K562 (cell line): ENCODE measurements around the gene MALSU1. TPM values are rescaled to one million over a fixed set of nuclear protein-coding genes. Genes with fewer than 3 reads are reported as not detected.

ENCODE experiments used
- ATAC-seq: fragments of 200-7000 bp; cut with Tn5 transposase; 3 replicates; pipeline ENCODE4 v1.9.1; 2020; ENCODE audit warnings: moderate library complexity
- BruUV-seq: library from RNA; stranded (reverse); fragments of 400-500 nt; replicated peaks from 2 replicates; lab custom pipeline; 2021; lab: Mats Ljungman, UMichigan
- CTCF ChIA-PET: fragments of 300-600 bp; formaldehyde crosslinking; extraction: SDS; loops from one replicate; lab custom pipeline; 2021; ENCODE audit warnings: low intra/inter-chr PET ratio; lab: Yijun Ruan, JAX
- POLR2A ChIA-PET: fragments of 300-600, 350-650 bp; sonication (Branson Sonifier 250); formaldehyde crosslinking; extraction: SDS; loops from one replicate; lab custom pipeline; 2021; ENCODE audit warnings: antibody characterized with exemption, inconsistent platforms; lab: Yijun Ruan, JAX
- DNase-seq, 4 experiments: peaks; one replicate each; pipeline versions ENCODE4 v3.0.0 to v3.0.0-alpha.2; 2011 to 2018; ENCODE audit warnings: low spot score in 3 of 4, mixed read lengths in 3 of 4; ENCODE audit errors: extremely low read depth in 1 of 4
- FAIRE-seq: peaks from 2 replicates; lab custom pipeline; 2011; peaks lifted over from hg19 to GRCh38; lab: Jason Lieb, UNC
- H2AFZ ChIP-seq: 2 replicates; pipeline ENCODE4 v1.6.0; 2011; ENCODE audit warnings: low read depth, low read length, control low read depth, inconsistent platforms
- H3K27ac ChIP-seq: fragments of 200-600 bp; 3 replicates; pipeline ENCODE4 v1.8.0; 2011; ENCODE audit warnings: low read depth, mild to moderate bottlenecking, control low read depth, inconsistent platforms, low read length, moderate library complexity, mixed read lengths; ENCODE audit errors: extremely low read depth
- H3K27me3 ChIP-seq, 2 experiments: fragments of 300-600 bp in 1 of 2; 2 replicates in 1 of 2; 3 replicates in 1 of 2; pipeline versions ENCODE4 v1.6.0 to v1.8.0; 2011; ENCODE audit warnings: inconsistent platforms in 2 of 2, low read length in 2 of 2, mild to moderate bottlenecking in 1 of 2, mixed read lengths in 1 of 2, moderate library complexity in 1 of 2; ENCODE audit not compliant: control insufficient read depth in 2 of 2, insufficient read depth in 2 of 2
- H3K36me3 ChIP-seq: fragments of 300-600 bp; 3 replicates; pipeline ENCODE4 v1.8.0; 2011; ENCODE audit warnings: mild to moderate bottlenecking, low read length, inconsistent platforms; ENCODE audit not compliant: control insufficient read depth, insufficient read depth
- H3K4me1 ChIP-seq, 2 experiments: fragments of 200-600 bp in 1 of 2; replicated peaks in 1 of 2; 2 replicates in 1 of 2; 3 replicates in 1 of 2; pipeline versions ENCODE4 v1.5.1 to v1.8.0; 2011; ENCODE audit warnings: inconsistent platforms in 2 of 2, low read length in 2 of 2, mild to moderate bottlenecking in 1 of 2, mixed read lengths in 1 of 2, moderate library complexity in 1 of 2; ENCODE audit not compliant: control insufficient read depth in 2 of 2, insufficient read depth in 2 of 2
- H3K4me2 ChIP-seq: 2 replicates; pipeline ENCODE4 v1.6.1; 2011; ENCODE audit warnings: low read length, control low read depth, inconsistent platforms, mixed read lengths; ENCODE audit not compliant: insufficient read depth
- H3K4me3 ChIP-seq: fragments of 200-600 bp; sonication (generic), shearing (Covaris generic); 2 replicates; pipeline ENCODE4 v1.5.1; 2016; ENCODE audit warnings: control low read depth, inconsistent platforms
- H3K79me2 ChIP-seq: fragments of 200-600 bp; 3 replicates; pipeline ENCODE4 v1.8.0; 2011; ENCODE audit warnings: low read length, inconsistent platforms; ENCODE audit not compliant: control insufficient read depth, insufficient read depth
- H3K9ac ChIP-seq, 2 experiments: 2 replicates each; pipeline versions ENCODE4 v1.6.0 to v1.6.1; 2011; ENCODE audit warnings: low read depth in 2 of 2, low read length in 2 of 2, control low read depth in 1 of 2, inconsistent platforms in 1 of 2, mild to moderate bottlenecking in 1 of 2, mixed read lengths in 1 of 2; ENCODE audit not compliant: insufficient read depth in 1 of 2
- H3K9me1 ChIP-seq: one replicate; pipeline ENCODE4 v1.6.0; 2011; ENCODE audit warnings: inconsistent platforms, mild to moderate bottlenecking, low read length, moderate library complexity; ENCODE audit not compliant: control insufficient read depth, insufficient read depth
- H3K9me3 ChIP-seq: replicated peaks from 2 replicates; pipeline ENCODE4 v1.5.1; 2011; ENCODE audit warnings: low read depth, low read length, inconsistent platforms; ENCODE audit not compliant: control insufficient read depth, insufficient read depth
- H4K20me1 ChIP-seq: replicated peaks from 2 replicates; pipeline ENCODE4 v1.6.1; 2011; ENCODE audit warnings: low read length, inconsistent platforms, mixed read lengths; ENCODE audit not compliant: control insufficient read depth, insufficient read depth
- CBFA2T3 ChIP-seq: fragments of 450-650 bp; IDR thresholded peaks from 2 replicates; pipeline ENCODE4 v1.6.1; 2017
- CEBPG ChIP-seq, 3 experiments: fragments of 200-800 bp in 1 of 3; sonication (Bioruptor generic) in 1 of 3; sonication (generic) in 1 of 3; formaldehyde crosslinking in 1 of 3; IDR thresholded peaks in 2 of 3; conservative IDR thresholded peaks in 1 of 3; 2 replicates each; pipeline versions ENCODE4 v1.6.1 to v1.8.0; 2016 to 2022; ENCODE audit warnings: missing compliant biosample characterization in 2 of 3, missing genetic modification characterization in 2 of 3, mild to moderate bottlenecking in 1 of 3, missing genetic modification reagents in 1 of 3
- JUNB ChIP-seq: fragments of 450-650 bp; formaldehyde crosslinking; conservative IDR thresholded peaks from 2 replicates; pipeline ENCODE4 v1.4.0; 2020; ENCODE audit warnings: mild to moderate bottlenecking
- SRF ChIP-seq, 2 experiments: fragments of 250-450, 450-650 bp in 1 of 2; sonication (Bioruptor Pico) in 1 of 2; sonication (generic) in 1 of 2; formaldehyde crosslinking; IDR thresholded peaks; 2 replicates each; pipeline versions ENCODE4 v1.5.0 to v1.5.1; 2020 to 2022; ENCODE audit warnings: mild to moderate bottlenecking in 1 of 2, missing genetic modification reagents in 1 of 2
- ZNF444 ChIP-seq: fragments of 250-450 bp; sonication (Bioruptor Pico); IDR thresholded peaks from 2 replicates; pipeline ENCODE4 v1.4.0; 2020; ENCODE audit warnings: mild to moderate bottlenecking, moderate library complexity
- ZNF561 ChIP-seq: fragments of 450-650 bp; formaldehyde crosslinking; conservative IDR thresholded peaks from 2 replicates; pipeline ENCODE4 v1.4.0; 2020; ENCODE audit warnings: mild to moderate bottlenecking, moderate library complexity
- WGBS: fragments of 100-300 bp; shearing (Covaris generic); methylation state at CpG from one replicate; pipeline ENCODE4 v1.1.6; 2016; ENCODE audit warnings: low coverage, mixed read lengths; ENCODE audit not compliant: insufficient coverage; ENCODE audit errors: missing lambda C conversion rate; 5-methylcytosine and 5-hydroxymethylcytosine counted together
- in situ Hi-C: fragments of 300-500 bp; cut with MboI; formaldehyde crosslinking; loops from 4 replicates; pipeline ENCODE4 v1.15.0; 2018; ENCODE audit warnings: inconsistent platforms, mixed read lengths
- intact Hi-C: fragments of 100-400 bp; cut with micrococcal nuclease; formaldehyde crosslinking; loops from 2 replicates; pipeline ENCODE4 v1.14.2; 2022
- polyA plus RNA-seq, 8 experiments: library from polyadenylated mRNA; depleted of rRNA in 4 of 8; stranded (reverse) in 5 of 8; unstranded in 3 of 8; fragments of >200 nt; fragmentation: Nextera tagmentation in 2 of 8; fragmentation: Illumina TruSeq in 1 of 8; extraction: Ambion mirVana in 2 of 8; extraction: Trizol in 1 of 8; gene quantifications; 2 replicates each; pipeline versions ENCODE4 v1.2.1 to v1.2.3, GENCODE V29; 2011 to 2014; ENCODE audit warnings: inconsistent platforms in 1 of 8, missing spikeins in 1 of 8
- total RNA-seq, 7 experiments: library from RNA; depleted of rRNA in 6 of 7; stranded (reverse); fragments of >200 nt in 6 of 7; fragmentation: Illumina TruSeq in 2 of 7; extraction: Trizol in 2 of 7; gene quantifications; 2 replicates each; pipeline versions ENCODE4 v1.2.1 to v1.2.3, GENCODE V29; 2011 to 2021; ENCODE audit warnings: low replicate concordance in 1 of 7
- TF ChIP-seq, protein P1 (sequence below): fragments of 450-650 bp; formaldehyde crosslinking; IDR thresholded peaks from 2 replicates; pipeline ENCODE4 v1.4.0; 2020; ENCODE audit warnings: mild to moderate bottlenecking, moderate library complexity
- TF ChIP-seq, protein P2 (sequence below): fragments of 250-450 bp; sonication (Bioruptor Pico); IDR thresholded peaks from 2 replicates; pipeline ENCODE4 v1.9.0; 2021; ENCODE audit warnings: mild to moderate bottlenecking, inconsistent platforms
- TF ChIP-seq, protein P3 (sequence below), 3 experiments: fragments of 200-800 bp in 1 of 3; sonication (Bioruptor generic) in 1 of 3; sonication (generic) in 1 of 3; formaldehyde crosslinking in 1 of 3; IDR thresholded peaks; 2 replicates each; pipeline versions ENCODE4 v1.6.1 to v1.8.0; 2016 to 2022; ENCODE audit warnings: mild to moderate bottlenecking in 2 of 3, missing compliant biosample characterization in 2 of 3, missing genetic modification characterization in 2 of 3, missing genetic modification reagents in 1 of 3
- TF ChIP-seq, protein P4 (sequence below): fragments of 450-650 bp; IDR thresholded peaks from 2 replicates; pipeline ENCODE4 v1.7.0; 2016; ENCODE audit warnings: borderline replicate concordance
- TF ChIP-seq, protein P5 (sequence below): fragments of 450-650 bp; IDR thresholded peaks from 2 replicates; pipeline ENCODE4 v1.6.1; 2016; ENCODE audit warnings: antibody characterized with exemption

Gene MALSU1
- total and polyA plus RNA-seq, 9 of the 15 experiments (the other 6 are each of a cell fraction or from before 2014, with no cell fraction given) = 12.3 to 308 (median 81.2) TPM

DNA sequence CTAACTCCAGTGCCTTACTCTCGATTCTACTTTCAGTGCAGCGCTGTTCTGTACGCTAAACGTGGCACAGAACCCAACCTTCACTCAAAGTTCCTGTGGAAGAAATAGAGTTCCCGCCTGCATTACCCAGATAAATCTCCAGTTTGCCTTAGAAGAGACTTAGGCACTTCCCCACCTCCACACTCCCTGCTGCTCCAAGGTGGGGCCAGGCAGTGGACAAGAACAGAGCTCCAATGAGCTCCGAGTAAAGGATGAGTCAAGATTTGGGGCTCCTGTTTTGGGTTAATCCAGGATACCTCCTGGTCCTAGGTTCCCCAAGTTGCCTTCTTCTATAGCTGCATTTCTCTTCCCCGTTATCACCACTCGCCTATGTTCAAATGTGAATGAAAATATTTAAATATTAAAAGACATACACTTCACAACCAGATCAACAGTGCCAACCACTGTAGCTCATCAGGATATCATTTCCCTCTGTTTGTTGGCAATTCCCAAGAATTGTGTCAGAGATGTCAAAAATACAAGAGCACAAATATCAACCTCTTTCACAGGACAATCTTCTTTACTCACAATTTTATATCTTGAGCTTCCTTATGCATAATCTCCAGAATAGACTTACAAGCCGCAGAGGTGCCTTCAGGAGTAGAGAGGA is 48.0 kb downstream of the MALSU1 start:
- ATAC-seq (peak; percentile 87), FAIRE-seq (peak; percentile 83), DNase-seq (peak; percentile 51 to 83 (median 66))
- H3K9me1 ChIP-seq = no peaks in the 10 kb centered on the region
- peaks cover 81% of the 10 kb centered on the region for H3K36me3 ChIP-seq
- no peaks in the 10 kb centered on the region for H4K20me1 ChIP-seq
- no peak overlapping the region; the same call in 1 of the 2 replicates for H3K4me3 ChIP-seq
- WGBS = 20% methylated on average over 9 of the region's 9 CpGs
- TSS peak; percentile 12 for BruUV-seq
- H3K9ac ChIP-seq = peak overlapping the region; percentile 6 to 35; a peak in 3 of 4 replicates
- peak overlapping the region; percentile 87 for H3K27ac ChIP-seq
- H3K27me3 ChIP-seq = no peaks in the 10 kb centered on the region
- in situ Hi-C loops = no loop called here
- no peaks in the 10 kb centered on the region for H3K9me3 ChIP-seq
- H2AFZ ChIP-seq = peak overlapping the region; percentile 7; the same call in 1 of the 2 replicates
- H3K4me1 ChIP-seq = peaks cover 8 to 25% of the 10 kb centered on the region in 2 experiments
- peaks cover 9% of the 10 kb centered on the region; the same call in 2 of the 3 replicates for H3K79me2 ChIP-seq
- peak overlapping the region; percentile 53 for H3K4me2 ChIP-seq
- intact Hi-C loops = loop anchor here (5.0 kb wide), 1 partner anchor 185 kb away; the partner anchor contains the start of gene TRA2A
- ChIA-PET CTCF (no interaction called here), POLR2A (interaction anchor here (0.9 to 2.6 kb wide), 6 partner anchors 9 to 182 kb away, joined by 4 to 9 read pairs (median 6); no protein-coding TSS in a partner anchor)
- TF ChIP-seq ZNF561 (CRISPR knock-in tag) (no peak), CBFA2T3 (peak; percentile 56), ZNF444 (CRISPR knock-in tag) (no peak), SRF (CRISPR knock-in tag; IDR thresholded peaks at IDR 0.05) (no peak), CEBPG (CRISPR knock-in tag; IDR thresholded peaks at IDR 0.05) (no peak), CEBPG (tag; conservative IDR thresholded peaks at IDR 0.05 in 1 of 2, IDR thresholded peaks at IDR 0.05 in 1 of 2) (0 out of 4 replicates have a peak, but pooled peaks of 1 of the 2 experiments have one; percentile 8), JUNB (CRISPR knock-in tag) (no peak)
- TF ChIP-seq, protein P1, sequence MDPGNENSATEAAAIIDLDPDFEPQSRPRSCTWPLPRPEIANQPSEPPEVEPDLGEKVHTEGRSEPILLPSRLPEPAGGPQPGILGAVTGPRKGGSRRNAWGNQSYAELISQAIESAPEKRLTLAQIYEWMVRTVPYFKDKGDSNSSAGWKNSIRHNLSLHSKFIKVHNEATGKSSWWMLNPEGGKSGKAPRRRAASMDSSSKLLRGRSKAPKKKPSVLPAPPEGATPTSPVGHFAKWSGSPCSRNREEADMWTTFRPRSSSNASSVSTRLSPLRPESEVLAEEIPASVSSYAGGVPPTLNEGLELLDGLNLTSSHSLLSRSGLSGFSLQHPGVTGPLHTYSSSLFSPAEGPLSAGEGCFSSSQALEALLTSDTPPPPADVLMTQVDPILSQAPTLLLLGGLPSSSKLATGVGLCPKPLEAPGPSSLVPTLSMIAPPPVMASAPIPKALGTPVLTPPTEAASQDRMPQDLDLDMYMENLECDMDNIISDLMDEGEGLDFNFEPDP (CRISPR knock-in tag) = no peak
- TF ChIP-seq, protein P2, sequence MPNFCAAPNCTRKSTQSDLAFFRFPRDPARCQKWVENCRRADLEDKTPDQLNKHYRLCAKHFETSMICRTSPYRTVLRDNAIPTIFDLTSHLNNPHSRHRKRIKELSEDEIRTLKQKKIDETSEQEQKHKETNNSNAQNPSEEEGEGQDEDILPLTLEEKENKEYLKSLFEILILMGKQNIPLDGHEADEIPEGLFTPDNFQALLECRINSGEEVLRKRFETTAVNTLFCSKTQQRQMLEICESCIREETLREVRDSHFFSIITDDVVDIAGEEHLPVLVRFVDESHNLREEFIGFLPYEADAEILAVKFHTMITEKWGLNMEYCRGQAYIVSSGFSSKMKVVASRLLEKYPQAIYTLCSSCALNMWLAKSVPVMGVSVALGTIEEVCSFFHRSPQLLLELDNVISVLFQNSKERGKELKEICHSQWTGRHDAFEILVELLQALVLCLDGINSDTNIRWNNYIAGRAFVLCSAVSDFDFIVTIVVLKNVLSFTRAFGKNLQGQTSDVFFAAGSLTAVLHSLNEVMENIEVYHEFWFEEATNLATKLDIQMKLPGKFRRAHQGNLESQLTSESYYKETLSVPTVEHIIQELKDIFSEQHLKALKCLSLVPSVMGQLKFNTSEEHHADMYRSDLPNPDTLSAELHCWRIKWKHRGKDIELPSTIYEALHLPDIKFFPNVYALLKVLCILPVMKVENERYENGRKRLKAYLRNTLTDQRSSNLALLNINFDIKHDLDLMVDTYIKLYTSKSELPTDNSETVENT (CRISPR knock-in tag) = no peak
- TF ChIP-seq, protein P3, sequence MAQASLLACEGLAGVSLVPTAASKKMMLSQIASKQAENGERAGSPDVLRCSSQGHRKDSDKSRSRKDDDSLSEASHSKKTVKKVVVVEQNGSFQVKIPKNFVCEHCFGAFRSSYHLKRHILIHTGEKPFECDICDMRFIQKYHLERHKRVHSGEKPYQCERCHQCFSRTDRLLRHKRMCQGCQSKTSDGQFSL (CRISPR knock-in tag; IDR thresholded peaks at IDR 0.05) = no peak
- TF ChIP-seq, protein P3 (tag; IDR thresholded peaks at IDR 0.05) = no peak
- TF ChIP-seq, protein P4, sequence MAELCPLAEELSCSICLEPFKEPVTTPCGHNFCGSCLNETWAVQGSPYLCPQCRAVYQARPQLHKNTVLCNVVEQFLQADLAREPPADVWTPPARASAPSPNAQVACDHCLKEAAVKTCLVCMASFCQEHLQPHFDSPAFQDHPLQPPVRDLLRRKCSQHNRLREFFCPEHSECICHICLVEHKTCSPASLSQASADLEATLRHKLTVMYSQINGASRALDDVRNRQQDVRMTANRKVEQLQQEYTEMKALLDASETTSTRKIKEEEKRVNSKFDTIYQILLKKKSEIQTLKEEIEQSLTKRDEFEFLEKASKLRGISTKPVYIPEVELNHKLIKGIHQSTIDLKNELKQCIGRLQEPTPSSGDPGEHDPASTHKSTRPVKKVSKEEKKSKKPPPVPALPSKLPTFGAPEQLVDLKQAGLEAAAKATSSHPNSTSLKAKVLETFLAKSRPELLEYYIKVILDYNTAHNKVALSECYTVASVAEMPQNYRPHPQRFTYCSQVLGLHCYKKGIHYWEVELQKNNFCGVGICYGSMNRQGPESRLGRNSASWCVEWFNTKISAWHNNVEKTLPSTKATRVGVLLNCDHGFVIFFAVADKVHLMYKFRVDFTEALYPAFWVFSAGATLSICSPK = no peak
- TF ChIP-seq, protein P5, sequence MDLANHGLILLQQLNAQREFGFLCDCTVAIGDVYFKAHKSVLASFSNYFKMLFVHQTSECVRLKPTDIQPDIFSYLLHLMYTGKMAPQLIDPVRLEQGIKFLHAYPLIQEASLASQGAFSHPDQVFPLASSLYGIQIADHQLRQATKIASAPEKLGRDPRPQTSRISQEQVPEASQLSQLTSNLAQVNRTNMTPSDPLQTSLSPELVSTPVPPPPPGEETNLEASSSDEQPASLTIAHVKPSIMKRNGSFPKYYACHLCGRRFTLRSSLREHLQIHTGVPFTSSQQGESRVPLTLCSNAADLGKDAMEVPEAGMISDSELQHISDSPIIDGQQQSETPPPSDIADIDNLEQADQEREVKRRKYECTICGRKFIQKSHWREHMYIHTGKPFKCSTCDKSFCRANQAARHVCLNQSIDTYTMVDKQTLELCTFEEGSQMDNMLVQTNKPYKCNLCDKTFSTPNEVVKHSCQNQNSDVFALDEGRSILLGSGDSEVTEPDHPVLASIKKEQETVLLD = no peak
